Fibroblast of lung (primary cell): ENCODE data around the gene NBPF12.
"Not testable (repeated sequence)": the region's sequence is repeated elsewhere in the genome, so short reads cannot be mapped to it uniquely, and the experiment has no call there.

Experiments
- CTCF ChIP-seq, 2 donors: IDR thresholded peaks in 1 of 2; conservative IDR thresholded peaks in 1 of 2; 1 replicate in 1 of 2; 2 replicates in 1 of 2; pipeline ENCODE4 v1.5.1; 2011 to 2012; ENCODE audit warnings: low read length in 2 of 2, control low read depth in 1 of 2, inconsistent platforms in 1 of 2, low read depth in 1 of 2, mild to moderate bottlenecking in 1 of 2
- EZH2 ChIP-seq: IDR thresholded peaks from 2 replicates; pipeline ENCODE4 v1.5.1; 2012; ENCODE audit warnings: low read length, control low read depth, mild to moderate bottlenecking; ENCODE audit errors: missing control alignments

- not testable (repeated sequence) for TF ChIP-seq EZH2; CTCF (conservative IDR thresholded peaks at IDR 0.05 in 1 of 2, IDR thresholded peaks at IDR 0.05 in 1 of 2; ENCODE audit: low read depth in 1 of 2, low read length in 2 of 2)
Measured at GRCh38 chr1:146891355-146891754, 46.8 kb upstream of the NBPF12 start.
